Effector memory CD8-positive, alpha-beta T cell (primary cell): ENCODE measurements around the gene MAFB.

ENCODE experiments used
- ATAC-seq: fragments of 150-1000 bp; cut with Tn5 transposase; replicated peaks from 2 replicates; pipeline ENCODE4 v1.10.0; 2021; ENCODE audit warnings: mild to moderate bottlenecking, moderate library complexity
- DNase-seq, 3 experiments: peaks; one replicate each; pipeline ENCODE4 v3.0.0; 2021
- H3K27ac Mint-ChIP-seq, 2 donors: one replicate each; pipeline ENCODE4 v1.8.0; 2022; ENCODE audit warnings: mild to moderate bottlenecking in 2 of 2, mixed read lengths in 2 of 2, moderate library complexity in 2 of 2
- H3K27me3 Mint-ChIP-seq, 2 donors: one replicate each; pipeline ENCODE4 v1.8.0; 2022; ENCODE audit warnings: mixed read lengths in 2 of 2
- H3K36me3 Mint-ChIP-seq: one replicate; pipeline ENCODE4 v1.8.0; 2022; ENCODE audit warnings: mild to moderate bottlenecking, moderate library complexity, mixed read lengths; ENCODE audit not compliant: insufficient read depth
- H3K4me1 Mint-ChIP-seq, 2 donors: one replicate each; pipeline ENCODE4 v1.8.0; 2022; ENCODE audit warnings: low read depth in 2 of 2, mixed read lengths in 2 of 2
- H3K4me3 Mint-ChIP-seq, 2 donors: one replicate each; pipeline ENCODE4 v1.8.0; 2022; ENCODE audit warnings: mild to moderate bottlenecking in 2 of 2, mixed read lengths in 2 of 2, moderate library complexity in 2 of 2
- H3K9me3 Mint-ChIP-seq, 2 donors: one replicate each; pipeline ENCODE4 v1.8.0; 2022; ENCODE audit warnings: mixed read lengths in 2 of 2

MAFB gene

GRCh38 chr20:40694246-40694645 lies 5.2 kb upstream of the MAFB start:
- Mint-ChIP-seq H3K4me3 (no peak overlapping the region), H3K27me3 (peaks cover 77 to 88% of the 10 kb centered on the region in 2 donors), H3K36me3 (peaks cover 11% of the 10 kb centered on the region), H3K27ac (no peak overlapping the region), H3K9me3 (no peaks in the 10 kb centered on the region), H3K4me1 (peaks cover 11% of the 10 kb centered on the region in 2 donors)
- ATAC-seq (no peak), DNase-seq (no peak)

- Mint-ChIP-seq H3K9me3 (no peaks in the 10 kb centered on the region), H3K4me1 (peaks cover 13 to 15% of the 10 kb centered on the region in 2 donors), H3K4me3 (no peak overlapping the region), H3K27ac (no peak overlapping the region), H3K36me3 (peaks cover 11% of the 10 kb centered on the region), H3K27me3 (peaks cover 75 to 94% of the 10 kb centered on the region in 2 donors)
- no peak for ATAC-seq
- no peak for DNase-seq
These were observed 3.4 kb upstream of the MAFB start for GRCh38 chr20:40692240-40693011.

GRCh38 chr20:40691566-40692239 lies 2.7 kb upstream of the MAFB start:
- Mint-ChIP-seq H3K27me3 (peaks cover 77 to 94% of the 10 kb centered on the region in 2 donors), H3K4me1 (peaks cover 14 to 15% of the 10 kb centered on the region in 2 donors), H3K36me3 (peaks cover 11% of the 10 kb centered on the region), H3K27ac (no peak overlapping the region), H3K9me3 (no peaks in the 10 kb centered on the region), H3K4me3 (no peak overlapping the region)
- DNase-seq (no peak), ATAC-seq (no peak)

- Mint-ChIP-seq H3K9me3 (no peaks in the 10 kb centered on the region), H3K27ac (no peak overlapping the region), H3K36me3 (peaks cover 11% of the 10 kb centered on the region), H3K4me1 (peaks cover 11 to 15% of the 10 kb centered on the region in 2 donors), H3K4me3 (peak overlapping the region in 1 of 2 donors; percentile 85), H3K27me3 (peaks cover 73 to 95% of the 10 kb centered on the region in 2 donors)
- ATAC-seq (no peak), DNase-seq (no peak)
These were observed 2.0 kb upstream of the MAFB start for GRCh38 chr20:40690836-40691565.

- no peak overlapping the region for H3K27ac Mint-ChIP-seq
- ATAC-seq (peak; percentile 54), DNase-seq (peak; percentile 52 to 54 (median 53))
- H3K4me1 Mint-ChIP-seq, result peaks cover 11 to 15% of the 10 kb centered on the region in 2 donors
- H3K27me3 Mint-ChIP-seq, result peaks cover 67 to 95% of the 10 kb centered on the region in 2 donors
- no peaks in the 10 kb centered on the region for H3K9me3 Mint-ChIP-seq
- H3K36me3 Mint-ChIP-seq, result peaks cover 11% of the 10 kb centered on the region
- H3K4me3 Mint-ChIP-seq, result peak overlapping the region; percentile 85
These were observed 1.2 kb upstream of the MAFB start for GRCh38 chr20:40689943-40690835.

GRCh38 chr20:40688129-40689099 lies 622 bp downstream of the MAFB start:
- Mint-ChIP-seq H3K27me3 (peaks cover 64 to 95% of the 10 kb centered on the region in 2 donors), H3K9me3 (no peaks in the 10 kb centered on the region), H3K4me3 (peak overlapping the region; percentile 75 to 85), H3K36me3 (peaks cover 11% of the 10 kb centered on the region), H3K27ac (no peak overlapping the region), H3K4me1 (peaks cover 11 to 15% of the 10 kb centered on the region in 2 donors)
- DNase-seq (no peak), ATAC-seq (no peak)

GRCh38 chr20:40687384-40688128 lies 1.5 kb downstream of the MAFB start:
- Mint-ChIP-seq H3K4me3 (peak overlapping the region; percentile 58 to 70), H3K27me3 (peaks cover 64 to 95% of the 10 kb centered on the region in 2 donors), H3K27ac (no peak overlapping the region), H3K4me1 (peaks cover 14 to 18% of the 10 kb centered on the region in 2 donors), H3K36me3 (peaks cover 11% of the 10 kb centered on the region), H3K9me3 (no peaks in the 10 kb centered on the region)
- no peak for ATAC-seq
- DNase-seq, result no peak

GRCh38 chr20:40686893-40687292 lies 2.1 kb downstream of the MAFB start:
- DNase-seq (no peak), ATAC-seq (no peak)
- peaks cover 64 to 95% of the 10 kb centered on the region in 2 donors for H3K27me3 Mint-ChIP-seq
- peaks cover 16% of the 10 kb centered on the region for H3K36me3 Mint-ChIP-seq
- no peaks in the 10 kb centered on the region for H3K9me3 Mint-ChIP-seq
- peak overlapping the region in 1 of 2 donors; percentile 40 for H3K4me3 Mint-ChIP-seq
- H3K27ac Mint-ChIP-seq, result no peak overlapping the region
- H3K4me1 Mint-ChIP-seq, result peaks cover 11 to 18% of the 10 kb centered on the region in 2 donors

- peaks cover 64 to 95% of the 10 kb centered on the region in 2 donors for H3K27me3 Mint-ChIP-seq
- ATAC-seq (no peak), DNase-seq (no peak)
- H3K27ac Mint-ChIP-seq, result no peak overlapping the region
- H3K36me3 Mint-ChIP-seq, result peaks cover 13% of the 10 kb centered on the region
- no peaks in the 10 kb centered on the region for H3K9me3 Mint-ChIP-seq
- peaks cover 9 to 18% of the 10 kb centered on the region in 2 donors for H3K4me1 Mint-ChIP-seq
- H3K4me3 Mint-ChIP-seq, result peak overlapping the region in 1 of 2 donors; percentile 40
These were observed 2.6 kb downstream of the MAFB start for GRCh38 chr20:40686434-40686882.

GRCh38 chr20:40685349-40685748 lies 3.7 kb downstream of the MAFB start:
- DNase-seq, result no peak
- peaks cover 66 to 95% of the 10 kb centered on the region in 2 donors for H3K27me3 Mint-ChIP-seq
- no peaks in the 10 kb centered on the region for H3K9me3 Mint-ChIP-seq
- H3K4me1 Mint-ChIP-seq, result peaks cover 9 to 18% of the 10 kb centered on the region in 2 donors
- H3K27ac Mint-ChIP-seq, result no peak overlapping the region
- H3K36me3 Mint-ChIP-seq, result peaks cover 13% of the 10 kb centered on the region
- no peak overlapping the region for H3K4me3 Mint-ChIP-seq
- ATAC-seq, result no peak

GRCh38 chr20:40683894-40684268 lies 5.2 kb downstream of the MAFB start:
- H3K27ac Mint-ChIP-seq, result no peak overlapping the region
- H3K4me3 Mint-ChIP-seq, result no peak overlapping the region
- ATAC-seq, result no peak

More at GRCh38 chr20:40683894-40684268, 5.2 kb downstream of the MAFB start:
- Mint-ChIP-seq H3K4me1 (peaks cover 9 to 11% of the 10 kb centered on the region in 2 donors), H3K9me3 (no peaks in the 10 kb centered on the region), H3K36me3 (peaks cover 5% of the 10 kb centered on the region), H3K27me3 (peaks cover 62 to 99% of the 10 kb centered on the region in 2 donors)
- no peak for DNase-seq
